ENCODE measurements around the gene CYP3A7.
"Not testable (repeated sequence)": the region's sequence is repeated elsewhere in the genome, so short reads cannot be mapped to it uniquely, and the experiment has no call there.

DNA sequence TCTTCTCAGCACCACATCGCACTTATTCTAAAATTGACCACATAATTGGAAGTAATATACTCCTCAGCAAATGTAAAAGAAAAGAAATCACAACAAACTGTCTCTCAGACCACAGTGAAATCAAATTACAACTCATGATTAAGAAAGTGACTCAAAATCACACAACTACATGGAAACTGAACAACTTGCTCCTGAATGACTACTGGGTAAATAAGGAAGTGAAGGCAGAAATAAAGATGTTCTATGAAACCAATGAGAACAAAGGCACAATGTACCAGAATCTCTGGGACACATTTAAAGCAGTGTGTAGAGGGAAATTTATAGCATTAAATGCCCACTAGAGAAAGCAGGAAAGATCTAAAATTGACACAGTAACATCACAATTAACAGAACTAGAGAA is 38.4 kb upstream of the CYP3A7 start:
- TF ChIP-seq, protein P1, sequence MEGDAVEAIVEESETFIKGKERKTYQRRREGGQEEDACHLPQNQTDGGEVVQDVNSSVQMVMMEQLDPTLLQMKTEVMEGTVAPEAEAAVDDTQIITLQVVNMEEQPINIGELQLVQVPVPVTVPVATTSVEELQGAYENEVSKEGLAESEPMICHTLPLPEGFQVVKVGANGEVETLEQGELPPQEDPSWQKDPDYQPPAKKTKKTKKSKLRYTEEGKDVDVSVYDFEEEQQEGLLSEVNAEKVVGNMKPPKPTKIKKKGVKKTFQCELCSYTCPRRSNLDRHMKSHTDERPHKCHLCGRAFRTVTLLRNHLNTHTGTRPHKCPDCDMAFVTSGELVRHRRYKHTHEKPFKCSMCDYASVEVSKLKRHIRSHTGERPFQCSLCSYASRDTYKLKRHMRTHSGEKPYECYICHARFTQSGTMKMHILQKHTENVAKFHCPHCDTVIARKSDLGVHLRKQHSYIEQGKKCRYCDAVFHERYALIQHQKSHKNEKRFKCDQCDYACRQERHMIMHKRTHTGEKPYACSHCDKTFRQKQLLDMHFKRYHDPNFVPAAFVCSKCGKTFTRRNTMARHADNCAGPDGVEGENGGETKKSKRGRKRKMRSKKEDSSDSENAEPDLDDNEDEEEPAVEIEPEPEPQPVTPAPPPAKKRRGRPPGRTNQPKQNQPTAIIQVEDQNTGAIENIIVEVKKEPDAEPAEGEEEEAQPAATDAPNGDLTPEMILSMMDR (conservative IDR thresholded peaks at IDR 0.05; ENCODE audit: low read length): not testable (repeated sequence)
- not testable (repeated sequence) for TF ChIP-seq EZH2phosphoT487 (IDR thresholded peaks at IDR 0.05; ENCODE audit: borderline replicate concordance)
